Measurements from ENCODE around the gene NCKAP5.
"Not testable (repeated sequence)": the region's sequence is repeated elsewhere in the genome, so short reads cannot be mapped to it uniquely, and the experiment has no call there.

The NCKAP5 gene

GRCh38 chr2:132825601-132826000, 742.7 kb downstream of the NCKAP5 start:
- peak in 1 of 2 experiments; percentile 20 for DNase-seq

- no peak for DNase-seq
Observed at GRCh38 chr2:132824716-132825115, 743.5 kb downstream of the NCKAP5 start.

DNA sequence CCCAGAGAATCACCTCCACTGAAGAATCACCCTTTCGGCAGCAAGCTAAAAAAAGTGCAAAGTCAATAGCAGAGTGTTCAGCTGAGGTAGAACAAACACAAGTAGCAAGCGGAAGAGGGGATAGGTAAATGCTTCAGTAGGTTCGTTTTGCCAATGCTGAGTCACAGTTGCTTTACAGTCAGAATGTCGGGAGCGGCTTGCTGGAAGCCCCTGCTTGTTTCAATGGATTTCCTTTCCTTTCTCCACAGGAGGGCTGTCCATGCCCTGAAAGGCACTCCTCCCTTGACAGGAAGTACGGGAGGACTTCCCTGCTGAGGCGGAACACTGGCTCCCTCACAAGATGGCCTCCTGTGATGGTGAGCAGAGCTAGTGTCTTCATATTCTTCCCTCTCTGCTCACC, 752.0 kb downstream of the NCKAP5 start:
- DNase-seq, result peak in 1 of 2 experiments; percentile 0

GRCh38 chr2:132815516-132815915, 752.7 kb downstream of the NCKAP5 start:
- DNase-seq, result no peak

DNA sequence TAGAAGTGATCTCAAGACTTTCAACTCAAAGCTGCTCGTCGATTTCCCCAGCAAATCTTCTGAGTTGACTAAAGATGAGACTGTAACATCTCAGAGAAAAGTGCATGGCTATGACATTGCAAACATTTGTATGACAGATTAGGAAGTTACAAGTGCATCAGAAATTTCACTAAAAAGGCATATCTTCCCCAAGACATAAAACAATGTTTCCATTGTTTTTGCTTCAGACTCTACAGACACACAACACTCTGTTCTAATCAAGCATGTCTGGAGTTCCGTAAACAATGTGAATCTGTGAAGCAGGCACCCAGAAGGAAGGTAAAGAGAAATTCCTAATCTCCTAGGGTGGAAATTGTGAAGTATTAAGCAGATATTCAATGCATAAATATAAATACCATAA, 753.6 kb downstream of the NCKAP5 start:
- DNase-seq, result no peak

GRCh38 chr2:132813422-132813821, 754.8 kb downstream of the NCKAP5 start:
- DNase-seq, result no peak

DNA sequence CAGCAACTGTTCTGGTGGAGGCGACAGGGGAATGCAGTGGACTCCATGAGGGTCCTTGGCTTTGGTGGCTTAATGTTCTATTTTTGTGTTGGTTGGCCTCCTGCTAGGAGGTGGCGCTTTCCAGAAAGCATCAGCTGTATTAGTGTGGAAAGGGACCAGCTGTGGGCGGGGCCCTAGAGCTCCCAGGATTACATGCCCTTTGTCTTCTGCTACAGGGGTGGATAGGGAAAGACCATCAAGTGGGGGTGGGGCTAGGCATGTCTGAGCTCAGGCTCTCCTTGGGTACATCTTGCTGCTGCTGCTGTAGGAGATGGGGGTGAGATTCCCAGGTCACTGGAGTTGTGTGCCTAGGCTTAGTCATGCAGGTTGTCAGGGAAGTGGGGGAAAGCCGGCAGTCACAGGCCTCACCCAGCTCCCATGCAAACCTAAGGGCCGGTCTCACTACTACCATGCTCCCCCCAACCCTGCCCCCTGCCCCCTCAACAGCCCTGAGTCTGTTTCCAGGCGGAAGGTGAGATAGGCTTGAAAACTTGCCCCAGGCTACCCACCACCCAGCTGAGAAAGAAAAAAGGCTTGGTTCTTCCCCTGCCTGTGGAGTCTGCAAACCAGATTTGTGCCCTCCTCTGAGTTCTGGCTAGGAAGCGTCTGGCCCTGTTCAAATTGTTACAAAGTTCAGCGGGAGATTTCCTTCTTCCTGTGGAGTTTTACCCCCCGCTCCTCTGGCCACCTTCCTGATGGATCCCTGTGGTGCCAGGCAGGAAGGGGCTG, 756.9 kb downstream of the NCKAP5 start:
- no peak for DNase-seq

GRCh38 chr2:132809962-132810361, 758.3 kb downstream of the NCKAP5 start:
- not testable (repeated sequence) for DNase-seq

- peak in 1 of 2 experiments; percentile 43 for DNase-seq
Observed at GRCh38 chr2:132804051-132804450, 764.2 kb downstream of the NCKAP5 start.

GRCh38 chr2:132798341-132798740, 769.9 kb downstream of the NCKAP5 start:
- no peak for DNase-seq

DNA sequence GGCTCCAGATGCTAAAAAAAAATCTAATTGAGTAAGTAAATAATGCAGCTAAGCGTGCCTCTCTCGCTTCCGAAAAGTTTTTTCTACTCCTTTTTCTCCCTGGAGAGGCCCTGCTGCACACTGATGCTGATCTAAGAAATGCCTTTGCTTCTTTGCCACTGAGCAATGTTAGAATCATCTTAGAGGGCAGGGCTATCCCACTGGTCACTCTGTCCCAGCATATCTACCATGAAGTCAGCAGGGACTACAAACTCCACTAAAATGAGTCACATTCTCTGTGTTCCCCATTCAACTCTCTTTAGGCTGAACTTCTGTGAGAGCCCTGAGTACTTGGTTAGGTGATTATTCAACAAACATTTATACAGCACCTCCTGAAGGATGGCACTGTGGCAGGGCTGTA, 770.7 kb downstream of the NCKAP5 start:
- DNase-seq, result no peak

- no peak for DNase-seq
Observed at GRCh38 chr2:132797071-132797470, 771.2 kb downstream of the NCKAP5 start.

DNA sequence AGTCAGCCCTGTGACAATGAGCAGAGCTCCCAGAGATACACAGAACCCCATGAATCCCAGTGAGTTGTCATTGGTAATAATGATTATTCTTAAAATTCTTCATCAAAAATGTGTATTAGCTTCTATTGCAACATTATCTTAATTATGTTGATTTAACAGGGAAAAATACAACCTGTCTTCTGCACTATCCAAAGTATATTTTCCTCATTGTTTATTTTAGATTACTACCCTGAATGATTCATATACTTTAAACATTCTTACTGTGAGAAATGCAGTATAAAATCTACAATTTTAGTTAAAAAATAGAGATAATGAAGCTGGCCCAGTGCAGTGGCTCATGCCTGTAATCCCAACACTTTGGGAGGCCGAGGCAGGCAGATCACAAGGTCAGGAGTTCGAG, 773.0 kb downstream of the NCKAP5 start:
- no peak for DNase-seq

GRCh38 chr2:132793532-132793931, 774.7 kb downstream of the NCKAP5 start:
- no peak for DNase-seq

GRCh38 chr2:132790207-132790785, 778.0 kb downstream of the NCKAP5 start:
- no peak for DNase-seq

- DNase-seq, result no peak
Observed at GRCh38 chr2:132789066-132789465, 779.2 kb downstream of the NCKAP5 start.

DNA sequence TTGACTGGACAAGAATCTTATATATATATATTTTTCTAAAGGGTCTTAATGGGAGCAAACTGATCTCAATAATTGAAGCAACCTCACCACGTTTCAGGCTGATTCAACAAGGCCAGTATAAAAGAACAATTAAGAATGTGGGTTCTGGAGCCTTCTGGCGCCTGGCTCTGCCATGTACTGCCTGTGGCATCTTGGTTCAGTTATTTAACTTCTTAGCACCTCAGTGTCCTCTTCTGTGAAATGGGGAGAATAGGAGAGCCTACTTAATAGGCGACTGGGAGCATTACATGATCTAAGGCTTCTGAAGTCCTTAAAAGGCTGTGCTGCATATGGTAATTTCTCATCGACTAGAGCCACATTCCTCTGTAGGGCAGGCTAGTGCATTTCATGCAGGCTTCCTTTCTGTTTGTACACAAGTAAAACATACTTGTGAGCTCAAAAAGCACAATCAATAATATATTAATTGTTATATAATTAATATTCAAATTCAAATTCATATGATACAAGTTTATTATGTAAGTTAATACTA, 779.9 kb downstream of the NCKAP5 start:
- no peak for DNase-seq

DNA sequence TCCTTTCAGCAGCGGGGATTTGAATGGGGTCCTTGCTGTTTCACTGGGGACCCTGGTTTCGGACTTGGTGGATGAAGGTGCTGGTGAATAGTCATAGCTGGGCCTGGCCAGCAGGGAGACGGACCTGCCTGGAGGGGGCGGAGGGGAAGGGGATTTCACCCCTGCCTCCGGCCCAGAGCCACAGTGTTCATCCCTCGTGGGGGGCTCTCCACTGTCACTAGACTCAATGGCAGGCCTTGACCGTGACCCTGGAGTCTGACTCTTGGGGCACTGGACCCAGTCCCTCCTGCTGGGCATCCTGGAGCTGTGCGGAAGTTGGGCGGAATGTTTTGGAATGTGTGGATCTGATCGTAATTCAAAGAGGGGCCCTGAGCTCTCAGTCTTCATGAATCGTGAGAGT, 784.4 kb downstream of the NCKAP5 start:
- DNase-seq, result no peak

GRCh38 chr2:132782176-132782783, 786.0 kb downstream of the NCKAP5 start:
- DNase-seq, result no peak

- DNase-seq, result no peak
Observed at GRCh38 chr2:132780651-132781050, 787.6 kb downstream of the NCKAP5 start.

DNA sequence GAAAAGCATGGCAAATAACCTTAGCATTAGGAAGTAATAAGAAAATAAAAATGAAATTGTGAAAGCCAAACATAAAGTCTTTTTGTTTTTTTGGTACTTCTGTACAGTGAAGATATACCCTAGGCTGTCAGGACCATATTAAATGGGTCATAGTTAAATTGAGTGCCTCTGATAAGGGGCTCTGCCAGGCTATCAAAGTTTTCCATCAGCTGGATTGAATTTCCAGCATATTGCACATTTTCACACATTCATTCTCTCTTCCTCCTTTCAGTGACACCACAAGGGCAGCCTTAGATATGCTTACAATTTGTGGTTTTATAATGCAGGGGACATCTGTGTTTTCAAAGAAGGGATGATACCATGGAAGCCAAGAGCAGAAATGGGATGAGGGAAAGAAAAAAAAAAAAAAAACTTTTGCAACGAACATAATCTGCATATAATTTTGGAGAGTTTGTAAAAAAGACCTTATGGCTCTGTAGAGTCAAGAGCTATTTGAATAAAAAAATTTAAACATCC, 789.0 kb downstream of the NCKAP5 start:
- no peak for DNase-seq

DNA sequence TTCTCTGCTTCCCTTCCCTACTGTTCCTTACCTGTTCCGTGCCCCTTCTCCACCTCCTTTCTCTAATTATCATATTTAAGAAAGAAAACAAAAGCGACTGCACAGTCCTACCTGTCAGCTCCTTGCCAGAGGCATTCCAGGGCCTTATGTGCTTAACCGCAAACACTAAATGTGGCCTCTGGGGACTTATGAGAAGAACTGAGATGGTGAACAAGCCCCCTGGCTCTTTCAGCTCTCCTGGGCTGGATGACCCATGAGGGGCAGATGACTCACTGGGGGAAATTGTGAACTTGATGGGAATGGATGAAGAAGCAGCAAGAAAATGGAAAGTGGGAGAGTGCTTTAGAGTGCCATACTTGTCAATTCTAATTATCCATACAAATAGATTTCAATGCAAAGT, 792.0 kb downstream of the NCKAP5 start:
- no peak for DNase-seq

DNA sequence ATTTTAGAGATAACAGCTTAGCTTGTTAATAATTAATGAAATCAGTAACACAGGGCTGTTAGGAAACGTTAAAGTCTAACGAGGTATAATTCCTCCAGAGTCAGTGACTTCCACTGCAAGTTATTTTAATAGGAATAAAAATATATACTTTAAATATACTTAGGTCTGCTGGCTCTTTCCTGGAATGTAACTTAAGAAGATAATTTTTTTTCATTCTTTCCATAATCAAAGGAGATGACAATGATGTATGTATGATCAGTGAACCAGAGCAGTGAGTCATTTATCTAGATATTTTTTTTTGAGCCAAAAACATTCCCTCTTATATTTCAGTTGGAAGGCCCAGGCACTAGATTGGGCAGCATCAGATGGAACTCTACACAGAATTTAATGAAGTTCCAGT, 794.1 kb downstream of the NCKAP5 start:
- no peak for DNase-seq

- DNase-seq, result no peak
Observed at GRCh38 chr2:132773331-132773730, 794.9 kb downstream of the NCKAP5 start.
